ENCODE measurements around the gene ARHGEF37.

GRCh38 chr5:149627070-149627469 lies 45.8 kb downstream of the ARHGEF37 start:
- TF ChIP-seq CTCF (conservative IDR thresholded peaks at IDR 0.05) (no peak), ZFX (IDR thresholded peaks at IDR 0.05) (no peak)
